Upper lobe of left lung (tissue), 4 donors: ENCODE results near the gene MEPCE.

Experiments used
- EP300 ChIP-seq, 4 donors: sonication (generic); formaldehyde crosslinking; IDR thresholded peaks; one replicate each; pipeline ENCODE4 v1.5.1; 2017; ENCODE audit warnings: antibody characterized with exemption in 4 of 4, control low read depth in 2 of 4
- POLR2A ChIP-seq, 4 donors: fragments of 450-650 bp; IDR thresholded peaks; one replicate each; pipeline ENCODE4 v1.5.1; 2016 to 2017; ENCODE audit warnings: antibody characterized with exemption in 4 of 4, mild to moderate bottlenecking in 2 of 4
- TF ChIP-seq, protein P1 (sequence below), 6 experiments: fragments of 450-650 bp in 4 of 6; fragments of 200-600 bp in 2 of 6; sonication (generic) in 2 of 6; IDR thresholded peaks; one replicate each; pipeline ENCODE4 v1.5.1; 2016 to 2019; ENCODE audit warnings: antibody characterized with exemption in 6 of 6

DNA sequence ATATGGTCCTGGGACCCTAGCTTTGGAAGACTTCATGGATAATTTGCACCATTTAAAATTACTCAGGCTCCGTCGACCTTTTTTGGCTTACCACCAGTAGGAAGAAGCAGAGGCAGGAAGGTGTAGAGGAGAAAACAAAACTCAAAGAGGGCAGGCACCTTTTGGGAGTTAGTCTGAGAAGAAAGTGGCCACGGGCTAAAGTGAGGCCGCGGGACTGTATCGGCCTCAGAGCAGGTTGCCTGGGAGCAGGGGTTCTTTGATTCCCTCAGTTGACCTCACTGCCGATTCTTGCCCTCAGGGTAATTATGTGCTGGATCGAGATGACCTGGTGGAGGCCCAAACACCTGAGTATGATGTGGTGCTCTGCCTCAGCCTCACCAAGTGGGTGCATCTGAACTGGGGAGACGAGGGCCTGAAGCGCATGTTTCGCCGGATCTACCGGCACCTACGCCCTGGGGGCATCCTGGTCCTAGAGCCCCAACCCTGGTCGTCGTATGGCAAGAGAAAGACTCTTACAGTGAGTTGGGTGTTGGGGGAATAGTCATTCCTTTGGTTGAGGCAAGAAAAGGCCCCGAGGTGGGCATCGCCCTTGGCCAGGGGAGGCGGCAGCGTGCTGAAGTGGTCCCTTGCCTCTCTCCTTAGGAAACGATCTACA lies 3.1 kb downstream of the MEPCE start:
- TF ChIP-seq, protein P1, sequence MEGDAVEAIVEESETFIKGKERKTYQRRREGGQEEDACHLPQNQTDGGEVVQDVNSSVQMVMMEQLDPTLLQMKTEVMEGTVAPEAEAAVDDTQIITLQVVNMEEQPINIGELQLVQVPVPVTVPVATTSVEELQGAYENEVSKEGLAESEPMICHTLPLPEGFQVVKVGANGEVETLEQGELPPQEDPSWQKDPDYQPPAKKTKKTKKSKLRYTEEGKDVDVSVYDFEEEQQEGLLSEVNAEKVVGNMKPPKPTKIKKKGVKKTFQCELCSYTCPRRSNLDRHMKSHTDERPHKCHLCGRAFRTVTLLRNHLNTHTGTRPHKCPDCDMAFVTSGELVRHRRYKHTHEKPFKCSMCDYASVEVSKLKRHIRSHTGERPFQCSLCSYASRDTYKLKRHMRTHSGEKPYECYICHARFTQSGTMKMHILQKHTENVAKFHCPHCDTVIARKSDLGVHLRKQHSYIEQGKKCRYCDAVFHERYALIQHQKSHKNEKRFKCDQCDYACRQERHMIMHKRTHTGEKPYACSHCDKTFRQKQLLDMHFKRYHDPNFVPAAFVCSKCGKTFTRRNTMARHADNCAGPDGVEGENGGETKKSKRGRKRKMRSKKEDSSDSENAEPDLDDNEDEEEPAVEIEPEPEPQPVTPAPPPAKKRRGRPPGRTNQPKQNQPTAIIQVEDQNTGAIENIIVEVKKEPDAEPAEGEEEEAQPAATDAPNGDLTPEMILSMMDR (IDR thresholded peaks at IDR 0.05) = no peak
- no peak for TF ChIP-seq POLR2A (IDR thresholded peaks at IDR 0.05)
- TF ChIP-seq EP300 (IDR thresholded peaks at IDR 0.05) = no peak
